GM21447 (cell line): ENCODE measurements around the gene KMT5B.
A peak's percentile ranks its signal among the peaks of the same experiment; 100 is the strongest.

Experiments
- ATAC-seq: cut with Tn5 transposase; IDR thresholded peaks from one replicate; pipeline ENCODE4 v1.9.1; 2021; ENCODE audit not compliant: unreplicated experiment

KMT5B gene

GRCh38 chr11:68216171-68216938 lies 3.3 kb upstream of the KMT5B start:
- ATAC-seq = no peak

DNA sequence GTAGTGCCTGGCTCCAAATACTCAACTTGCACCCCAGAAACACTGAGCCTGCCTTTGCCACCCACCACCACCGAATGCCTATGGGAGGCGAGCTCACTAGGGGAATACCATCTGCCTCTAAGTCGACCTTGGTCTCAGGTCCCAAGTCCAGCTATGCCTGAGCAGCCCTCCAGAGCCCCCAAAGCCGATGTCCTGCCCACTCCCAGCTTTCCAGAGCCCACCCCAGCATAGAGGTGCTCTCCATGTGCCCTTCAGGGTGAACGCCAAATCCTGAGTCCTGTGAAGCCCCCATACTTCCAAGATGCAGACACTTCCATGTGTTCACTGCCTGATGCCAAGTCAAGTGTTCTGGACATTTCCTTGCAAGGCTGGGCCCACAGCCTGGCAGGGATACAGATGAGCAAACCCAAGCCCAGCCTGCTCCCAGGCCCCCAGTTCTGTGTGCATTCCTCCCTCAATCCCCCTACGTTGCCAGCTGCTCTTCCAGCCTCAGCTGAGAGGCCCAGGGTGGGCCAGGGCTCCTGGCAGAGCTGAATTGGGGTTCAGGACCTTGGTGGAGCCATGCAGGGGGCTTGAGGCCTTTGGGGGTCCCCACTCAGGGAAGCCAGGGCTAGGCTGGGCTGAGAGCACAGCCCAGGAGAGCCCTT lies 2.6 kb upstream of the KMT5B start:
- no peak for ATAC-seq

GRCh38 chr11:68215087-68215445 lies 2.0 kb upstream of the KMT5B start:
- no peak for ATAC-seq

GRCh38 chr11:68214173-68215086 lies 1.3 kb upstream of the KMT5B start:
- ATAC-seq = no peak

DNA sequence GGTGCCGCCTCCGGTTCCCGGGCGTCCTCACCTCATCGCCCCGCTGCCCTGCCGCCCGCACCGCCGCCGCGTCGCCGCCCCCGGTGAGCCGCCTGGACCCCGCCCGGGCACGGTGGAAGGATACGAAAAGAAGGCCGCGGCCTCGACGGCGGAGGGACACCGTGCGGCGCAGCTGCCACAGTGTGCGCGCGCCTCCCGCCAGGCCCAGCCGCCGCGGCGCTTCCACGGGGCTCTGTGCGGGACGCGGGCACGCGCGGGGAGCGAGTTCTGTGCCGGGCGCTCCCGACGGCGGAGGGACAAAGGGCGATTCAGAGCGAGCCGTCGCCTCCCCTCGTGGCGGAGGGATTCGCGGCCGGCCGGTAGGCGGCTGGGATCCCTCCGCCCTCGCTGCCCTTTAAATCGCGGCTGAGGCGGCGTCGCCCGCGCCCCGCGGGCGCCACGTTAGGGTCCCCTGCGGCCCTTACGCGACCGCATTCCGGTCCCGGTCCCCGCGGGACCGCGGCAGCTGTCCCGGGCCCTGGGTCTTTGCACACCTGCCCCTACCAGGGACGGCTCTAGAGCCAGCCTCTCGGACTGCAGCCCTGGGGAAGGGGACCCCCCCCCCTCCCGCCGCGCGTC lies 568 bp upstream of the KMT5B start:
- ATAC-seq = peak; percentile 43

DNA sequence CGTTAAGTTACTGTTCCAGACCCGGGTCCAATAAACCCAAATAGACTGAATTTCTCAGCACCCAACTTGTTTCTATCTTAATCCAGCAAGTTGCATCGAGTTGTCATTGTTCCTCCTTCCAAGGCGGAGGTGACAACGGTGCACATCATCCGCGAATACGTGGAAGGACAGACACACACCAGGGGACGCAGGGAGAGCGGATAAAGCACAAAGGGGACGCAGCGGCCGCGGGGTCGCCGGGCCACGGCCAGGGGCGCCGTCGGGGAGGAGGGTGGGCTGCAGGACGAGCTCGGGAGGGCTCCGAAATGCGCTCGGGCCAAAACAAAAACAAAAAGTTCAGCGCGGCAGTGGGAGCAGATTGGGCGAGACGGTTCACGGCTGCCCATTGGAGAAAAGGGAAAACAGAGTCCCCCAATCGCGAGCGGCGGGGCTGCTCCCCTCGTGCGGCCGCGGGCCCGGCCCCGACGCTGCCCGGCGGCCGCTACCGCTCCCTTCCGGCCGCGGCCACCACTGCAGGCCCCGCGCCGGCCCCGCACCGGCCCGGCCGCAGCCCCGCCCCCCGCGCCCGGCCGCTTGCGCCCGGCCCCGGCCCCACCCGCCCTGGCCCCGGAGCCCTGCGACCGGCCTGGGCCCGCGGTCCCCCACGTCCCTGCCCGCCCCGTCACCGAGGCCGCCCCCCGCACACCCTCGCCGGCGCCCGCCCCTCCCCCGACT lies 518 bp downstream of the KMT5B start:
- no peak for ATAC-seq

DNA sequence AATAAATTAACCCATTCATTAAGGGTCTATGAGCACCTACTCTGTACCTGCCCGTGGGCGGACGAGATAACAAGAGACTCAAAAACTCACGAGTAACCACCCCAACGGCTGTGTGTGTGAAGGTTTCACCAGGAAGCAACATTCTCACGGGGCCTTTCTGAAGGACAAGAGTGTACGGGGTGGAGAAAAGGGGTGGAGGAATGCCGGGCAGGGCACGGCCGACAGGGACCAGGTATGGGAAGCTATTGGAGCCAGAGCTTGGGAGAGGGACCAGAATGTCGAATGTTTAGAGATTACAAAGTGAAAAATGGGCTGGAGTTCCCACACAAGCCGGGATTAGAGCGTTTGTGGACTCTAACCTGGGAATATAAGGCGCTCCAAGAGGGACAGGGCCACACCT lies 1.6 kb downstream of the KMT5B start:
- no peak for ATAC-seq

DNA sequence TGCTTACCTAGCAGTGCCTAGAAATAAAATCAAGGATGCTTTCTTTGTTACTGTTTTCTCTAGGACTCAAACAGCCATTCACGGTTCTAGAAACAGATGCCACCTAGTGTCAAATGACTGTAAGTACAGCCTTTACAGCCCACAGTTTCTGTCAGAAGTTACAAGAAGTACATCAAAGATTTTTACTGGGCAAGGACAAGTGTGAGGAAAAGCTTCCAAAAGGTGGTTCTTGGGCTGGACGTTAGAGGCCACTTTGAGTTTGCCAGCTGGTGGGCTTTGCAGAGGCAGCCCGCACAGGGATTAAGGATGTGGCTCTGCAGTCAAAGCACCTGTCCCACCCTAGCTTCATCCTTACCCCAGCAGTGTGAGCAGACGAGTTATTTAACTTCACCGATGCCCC lies 6.9 kb downstream of the KMT5B start:
- no peak for ATAC-seq

DNA sequence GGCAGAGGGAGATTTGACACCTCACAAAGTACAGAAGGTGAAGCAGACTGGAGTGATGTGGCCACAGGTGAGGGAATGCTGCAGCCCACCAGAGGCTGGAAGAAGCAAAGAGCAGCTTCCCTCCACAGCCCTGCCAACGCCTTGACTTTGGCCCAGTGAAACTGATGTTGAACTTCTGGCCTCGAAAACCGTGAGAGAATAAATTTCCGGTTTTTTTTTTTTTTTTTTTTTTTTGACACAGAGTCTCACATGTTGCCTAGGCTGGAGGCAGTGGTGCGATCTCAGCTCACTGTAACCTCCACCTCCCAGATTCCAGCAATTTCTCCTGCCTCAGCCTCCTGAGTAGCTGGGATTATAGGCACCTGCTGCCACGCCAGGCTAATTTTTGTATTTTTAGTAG lies 8.7 kb downstream of the KMT5B start:
- no peak for ATAC-seq

DNA sequence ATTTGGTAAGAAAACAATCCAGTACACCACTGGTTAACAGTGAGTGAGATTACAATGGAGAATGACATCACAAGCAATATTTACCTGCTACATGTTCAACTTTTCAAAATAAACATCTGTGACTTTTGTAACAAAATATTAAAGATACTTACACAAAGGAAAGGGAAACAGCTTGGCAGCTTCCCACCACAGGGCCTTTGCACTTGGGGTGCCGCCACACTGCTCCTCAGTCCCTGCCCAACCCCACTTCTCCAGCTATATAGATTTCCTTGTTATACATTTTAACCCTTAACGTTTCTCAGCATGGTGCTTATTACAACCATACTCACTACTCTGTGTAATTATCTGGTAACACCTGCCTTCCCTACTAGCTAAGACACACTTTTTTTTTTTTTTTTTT lies 10.9 kb downstream of the KMT5B start:
- no peak for ATAC-seq

- no peak for ATAC-seq
Measured at GRCh38 chr11:68201492-68201891, 11.6 kb downstream of the KMT5B start.

DNA sequence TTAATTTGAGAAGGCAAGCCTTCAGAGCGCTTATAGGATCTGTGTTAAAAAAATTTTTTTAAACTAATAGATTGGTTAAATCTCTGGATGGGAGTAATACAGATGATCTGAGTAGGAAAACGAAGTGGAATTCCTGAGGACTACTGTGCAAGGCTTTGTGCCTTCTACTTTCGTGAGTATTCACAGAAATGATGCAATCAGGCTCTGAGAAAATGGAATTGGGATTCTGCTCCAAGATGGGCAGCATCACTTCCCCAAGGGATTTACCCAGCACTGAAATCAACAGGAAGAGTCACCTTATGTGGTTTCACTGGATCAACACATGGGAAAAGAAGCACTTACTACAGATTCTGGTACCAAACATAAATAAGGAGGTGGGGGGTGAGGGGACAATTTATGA lies 12.5 kb downstream of the KMT5B start:
- no peak for ATAC-seq

GRCh38 chr11:68199295-68199987 lies 13.7 kb downstream of the KMT5B start:
- no peak for ATAC-seq

DNA sequence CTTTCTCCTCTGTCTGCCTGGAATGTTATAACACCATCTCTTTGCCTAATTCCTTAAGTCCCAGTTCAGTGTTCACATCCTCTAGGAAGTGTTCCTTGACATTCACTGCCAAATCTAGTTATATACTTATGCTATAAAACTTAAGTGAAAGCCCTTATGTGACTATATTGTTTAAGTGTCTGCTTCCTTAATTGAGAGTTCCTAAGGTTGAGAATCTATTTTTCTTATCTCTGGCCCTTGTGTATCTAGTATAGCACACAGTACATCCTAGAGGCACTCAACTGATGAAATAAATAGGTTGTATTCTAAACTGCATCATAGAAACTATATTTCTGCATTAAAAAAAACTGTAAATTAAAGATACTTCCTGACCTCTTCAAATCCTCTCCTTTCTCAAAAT lies 16.9 kb downstream of the KMT5B start:
- no peak for ATAC-seq

- no peak for ATAC-seq
Measured at GRCh38 chr11:68194675-68195294, 18.3 kb downstream of the KMT5B start.

GRCh38 chr11:68193018-68193417 lies 20.1 kb downstream of the KMT5B start:
- ATAC-seq = no peak

DNA sequence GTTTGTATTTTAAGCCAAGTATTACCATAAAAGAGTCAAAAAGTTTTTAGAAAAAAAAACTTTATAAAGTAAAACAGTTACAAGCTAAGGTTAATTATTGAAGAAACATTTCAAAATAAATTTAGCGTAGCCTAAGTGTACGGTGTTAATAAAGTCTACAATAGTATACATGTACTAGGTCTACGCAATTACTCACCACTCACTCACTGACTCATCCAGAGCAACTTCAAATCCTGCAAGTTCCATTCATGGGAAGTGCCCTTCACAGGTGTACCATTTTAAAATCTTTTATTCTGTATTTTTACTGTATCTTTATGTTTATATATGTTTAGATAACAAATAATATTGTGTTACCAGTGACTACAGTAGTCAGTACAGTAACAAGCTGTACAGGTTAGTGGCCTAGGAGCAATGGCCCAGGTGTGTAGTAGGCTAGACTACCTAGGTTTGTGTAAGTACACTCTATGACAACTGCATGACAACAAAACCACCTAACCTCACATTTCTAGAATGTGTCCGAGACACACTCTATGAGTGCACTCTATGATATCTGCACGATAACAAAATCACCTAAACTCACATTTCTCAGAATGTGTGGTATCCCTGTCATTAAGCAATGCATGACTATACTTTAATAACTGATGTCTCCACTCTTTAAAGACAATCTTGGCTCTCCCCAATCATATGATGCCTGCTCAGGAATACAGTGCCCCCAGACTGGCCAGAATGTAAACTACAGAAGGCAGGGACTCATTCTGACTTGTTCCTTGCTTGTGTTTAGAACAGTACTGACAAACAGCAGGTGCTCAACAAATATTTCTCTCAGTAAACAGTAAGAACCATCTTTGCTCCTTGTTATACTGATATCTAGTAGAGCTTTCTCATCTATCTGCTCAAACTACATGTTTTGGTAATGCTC lies 21.2 kb downstream of the KMT5B start:
- no peak for ATAC-seq

GRCh38 chr11:68189888-68190287 lies 23.2 kb downstream of the KMT5B start:
- no peak for ATAC-seq

GRCh38 chr11:68189082-68189481 lies 24.0 kb downstream of the KMT5B start:
- no peak for ATAC-seq
